Measurements from ENCODE around the gene SIN3B. TPM values are rescaled to one million over a fixed set of nuclear protein-coding genes. Genes with fewer than 3 reads are reported as not detected.
A peak's percentile ranks its signal among the peaks of the same experiment; 100 is the strongest.

Gene SIN3B
- total RNA-seq, 1 donor from 2014 or later: 59.8 TPM

DNA sequence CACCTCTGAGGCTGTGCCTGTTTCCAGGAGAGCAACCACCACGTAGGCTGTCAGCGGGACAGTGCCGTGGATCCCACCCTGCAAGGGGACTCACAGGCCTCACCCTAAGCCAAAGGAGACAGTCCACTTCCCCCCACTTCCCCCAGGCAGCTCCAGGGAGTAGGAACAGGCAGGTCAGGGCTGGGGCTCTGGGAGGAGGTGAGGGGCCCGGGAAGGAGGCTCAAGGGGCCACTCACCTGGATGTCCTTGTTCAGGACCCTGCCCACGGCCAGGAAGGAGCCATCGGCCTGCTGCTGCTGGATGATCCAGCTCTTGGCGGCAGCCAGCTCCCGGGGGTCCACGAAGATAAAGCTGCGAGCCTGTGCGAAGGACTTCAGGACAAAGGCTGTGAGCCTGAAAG lies 85.2 kb downstream of the SIN3B start:
- Histone ChIP-seq H3K36me3 (no peaks in the 10 kb centered on the region), H3K27me3 (no peaks in the 10 kb centered on the region), H3K27ac (no peak overlapping the region), H3K4me1 (no peaks in the 10 kb centered on the region), H3K9me3 (peaks cover 4% of the 10 kb centered on the region), H3K4me3 (no peak overlapping the region)
- ATAC-seq: no peak
- intact Hi-C loops (cut with DNase I): no loop called here
- TF ChIP-seq, protein P1, sequence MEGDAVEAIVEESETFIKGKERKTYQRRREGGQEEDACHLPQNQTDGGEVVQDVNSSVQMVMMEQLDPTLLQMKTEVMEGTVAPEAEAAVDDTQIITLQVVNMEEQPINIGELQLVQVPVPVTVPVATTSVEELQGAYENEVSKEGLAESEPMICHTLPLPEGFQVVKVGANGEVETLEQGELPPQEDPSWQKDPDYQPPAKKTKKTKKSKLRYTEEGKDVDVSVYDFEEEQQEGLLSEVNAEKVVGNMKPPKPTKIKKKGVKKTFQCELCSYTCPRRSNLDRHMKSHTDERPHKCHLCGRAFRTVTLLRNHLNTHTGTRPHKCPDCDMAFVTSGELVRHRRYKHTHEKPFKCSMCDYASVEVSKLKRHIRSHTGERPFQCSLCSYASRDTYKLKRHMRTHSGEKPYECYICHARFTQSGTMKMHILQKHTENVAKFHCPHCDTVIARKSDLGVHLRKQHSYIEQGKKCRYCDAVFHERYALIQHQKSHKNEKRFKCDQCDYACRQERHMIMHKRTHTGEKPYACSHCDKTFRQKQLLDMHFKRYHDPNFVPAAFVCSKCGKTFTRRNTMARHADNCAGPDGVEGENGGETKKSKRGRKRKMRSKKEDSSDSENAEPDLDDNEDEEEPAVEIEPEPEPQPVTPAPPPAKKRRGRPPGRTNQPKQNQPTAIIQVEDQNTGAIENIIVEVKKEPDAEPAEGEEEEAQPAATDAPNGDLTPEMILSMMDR (IDR thresholded peaks at IDR 0.05): no peak
- DNase-seq: peak; percentile 52

DNA sequence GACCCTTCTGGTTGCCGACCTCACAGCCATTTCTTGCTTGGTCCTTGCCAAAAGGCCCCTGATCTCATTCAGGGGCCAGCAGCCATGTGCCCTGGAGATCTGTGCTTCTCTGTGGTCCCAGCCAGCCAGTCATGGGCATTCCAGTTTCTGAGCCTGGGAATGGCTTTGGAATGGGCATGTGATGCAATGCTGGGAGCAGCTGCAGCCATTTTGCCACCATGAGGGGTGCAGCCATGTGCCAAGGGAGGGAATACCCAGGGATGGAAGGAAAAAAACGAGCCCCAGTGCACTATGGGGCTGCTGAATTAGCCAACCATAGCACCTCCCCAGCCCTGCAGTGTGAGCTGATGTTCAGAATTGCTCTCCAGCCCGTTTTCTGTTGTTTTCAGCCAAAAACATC lies 85.9 kb downstream of the SIN3B start:
- peaks cover 4% of the 10 kb centered on the region for H3K9me3 ChIP-seq
- H3K36me3 ChIP-seq: no peaks in the 10 kb centered on the region
- no peak for ATAC-seq
- no peaks in the 10 kb centered on the region for H3K4me1 ChIP-seq
- intact Hi-C loops (cut with DNase I): no loop called here
- TF ChIP-seq, protein P1 (IDR thresholded peaks at IDR 0.05): no peak
- DNase-seq: peak; percentile 35
- H3K27me3 ChIP-seq: no peaks in the 10 kb centered on the region
- H3K27ac ChIP-seq: no peak overlapping the region
- H3K4me3 ChIP-seq: no peak overlapping the region

DNA sequence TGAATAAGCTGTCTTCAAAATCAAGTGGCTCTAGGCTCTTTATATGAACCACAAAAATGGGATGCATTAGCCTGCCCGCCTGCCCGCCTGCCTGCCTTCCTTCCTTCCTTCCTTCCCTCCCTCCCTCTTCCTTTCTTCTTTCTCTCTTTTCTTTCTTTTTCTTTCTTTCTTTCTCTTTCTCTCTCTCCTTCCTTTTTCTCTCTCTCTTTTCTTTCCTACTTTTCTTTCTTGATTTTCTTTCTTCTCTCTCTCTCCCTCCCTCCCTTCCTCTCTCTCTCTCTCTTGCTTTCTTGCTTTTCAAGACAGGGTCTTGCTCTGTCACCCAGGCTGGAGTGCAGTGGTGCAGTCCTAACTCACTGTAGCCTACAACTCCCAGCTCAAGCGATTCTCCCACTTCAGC lies 86.5 kb downstream of the SIN3B start:
- TF ChIP-seq, protein P1 (IDR thresholded peaks at IDR 0.05): no peak
- Histone ChIP-seq H3K27me3 (no peaks in the 10 kb centered on the region), H3K9me3 (peaks cover 4% of the 10 kb centered on the region), H3K36me3 (no peaks in the 10 kb centered on the region), H3K4me1 (no peaks in the 10 kb centered on the region), H3K4me3 (no peak overlapping the region), H3K27ac (no peak overlapping the region)
- ATAC-seq (no peak), DNase-seq (no peak)
- intact Hi-C loops (cut with DNase I): no loop called here

DNA sequence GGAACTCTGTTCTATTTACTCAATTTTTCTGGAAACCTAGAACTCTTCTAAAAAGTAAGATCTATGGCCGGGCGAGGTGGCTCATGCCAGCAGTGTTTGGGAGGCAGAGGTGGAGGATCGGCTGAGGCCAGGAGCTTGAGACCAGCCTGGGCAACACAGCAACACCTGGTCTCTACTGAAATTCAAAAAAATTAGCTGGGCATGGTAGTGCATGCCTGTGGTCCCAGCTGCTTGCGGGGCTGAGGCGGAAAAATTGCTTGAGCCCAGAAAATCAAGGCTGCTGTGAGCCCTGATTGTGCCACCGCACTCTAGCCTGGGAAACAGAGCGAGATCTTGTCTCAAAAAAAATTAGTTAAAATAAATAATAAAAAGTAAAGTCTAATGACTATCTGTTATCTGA lies 88.2 kb downstream of the SIN3B start:
- no peak overlapping the region for H3K4me3 ChIP-seq
- no peak overlapping the region for H3K27ac ChIP-seq
- H3K9me3 ChIP-seq: peaks cover 4% of the 10 kb centered on the region
- ATAC-seq: no peak
- intact Hi-C loops (cut with DNase I): no loop called here
- no peaks in the 10 kb centered on the region for H3K4me1 ChIP-seq
- TF ChIP-seq, protein P1 (IDR thresholded peaks at IDR 0.05): no peak
- DNase-seq: peak; percentile 41
- no peaks in the 10 kb centered on the region for H3K36me3 ChIP-seq
- no peaks in the 10 kb centered on the region for H3K27me3 ChIP-seq

DNA sequence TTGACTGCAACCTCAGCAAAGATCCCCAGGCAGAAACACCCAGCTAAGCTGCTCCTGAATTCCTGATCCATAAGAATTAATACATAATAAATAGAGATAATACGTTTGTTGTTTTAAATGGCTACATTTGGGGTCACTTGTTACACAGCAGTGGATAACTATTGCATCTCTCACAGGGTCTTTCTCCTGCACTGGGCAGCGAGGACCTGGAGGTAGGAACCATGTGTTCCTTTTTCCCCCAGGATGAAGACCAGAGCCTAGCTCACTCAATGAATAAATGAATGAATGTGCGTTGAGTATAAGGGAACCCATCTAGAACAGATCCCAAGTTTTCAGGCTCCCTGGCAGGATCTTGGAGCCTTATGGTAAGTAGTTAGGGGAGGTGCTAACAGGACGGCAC lies 90.3 kb downstream of the SIN3B start:
- no peak for ATAC-seq
- Histone ChIP-seq H3K9me3 (no peaks in the 10 kb centered on the region), H3K27ac (no peak overlapping the region), H3K4me1 (no peaks in the 10 kb centered on the region), H3K36me3 (no peaks in the 10 kb centered on the region), H3K4me3 (no peak overlapping the region), H3K27me3 (no peaks in the 10 kb centered on the region)
- no peak for DNase-seq
- TF ChIP-seq, protein P1 (IDR thresholded peaks at IDR 0.05): no peak
- intact Hi-C loops (cut with DNase I): no loop called here

DNA sequence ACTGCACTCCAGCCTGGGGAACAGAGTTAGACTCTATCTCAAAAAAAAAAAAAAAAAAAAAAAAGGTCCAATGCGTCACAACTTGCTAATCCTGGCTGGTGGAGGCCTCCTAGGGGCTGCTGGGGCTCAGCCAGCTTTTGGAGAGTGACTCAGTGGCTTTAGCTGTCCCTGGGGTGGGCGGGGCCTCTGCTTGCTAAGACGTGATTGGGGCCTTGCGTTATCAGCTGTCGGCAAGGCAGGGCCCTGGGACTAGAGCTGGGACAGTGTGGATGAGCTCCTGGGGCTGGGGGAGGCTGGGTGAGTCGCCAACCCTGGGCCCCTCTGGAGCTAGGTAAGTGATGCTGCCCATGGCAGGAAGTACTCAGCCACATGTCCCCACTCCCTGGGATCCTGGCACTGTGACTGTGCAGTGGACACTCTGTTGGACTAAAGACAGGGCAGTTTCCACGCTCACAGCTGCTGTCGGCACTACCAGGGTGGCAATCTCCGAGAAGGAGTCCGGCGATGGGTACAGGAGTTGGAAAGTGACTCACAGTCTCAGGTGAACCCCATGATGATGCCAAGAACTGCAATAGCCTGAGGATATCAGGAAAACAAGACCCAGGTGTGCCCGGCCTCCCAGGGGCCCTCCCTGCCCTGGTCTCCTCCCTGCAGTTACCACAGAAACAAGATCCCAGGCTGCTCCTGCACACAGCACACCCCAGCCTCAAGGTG lies 91.8 kb downstream of the SIN3B start:
- intact Hi-C loops (cut with DNase I): no loop called here
- no peaks in the 10 kb centered on the region for H3K36me3 ChIP-seq
- H3K4me1 ChIP-seq: no peaks in the 10 kb centered on the region
- no peak for DNase-seq
- no peaks in the 10 kb centered on the region for H3K9me3 ChIP-seq
- H3K27me3 ChIP-seq: no peaks in the 10 kb centered on the region
- H3K4me3 ChIP-seq: no peak overlapping the region
- TF ChIP-seq, protein P1 (IDR thresholded peaks at IDR 0.05): no peak
- no peak for ATAC-seq
- H3K27ac ChIP-seq: no peak overlapping the region
